HFF-Myc (cell line): ENCODE data around the gene OR6F1.

Experiments
- DNase-seq: peaks from one replicate; pipeline ENCODE4 v3.0.0-alpha.2; 2011; ENCODE audit warnings: low read depth; ENCODE audit errors: extremely low read depth
- H3K4me3 ChIP-seq: replicated peaks from 2 replicates; pipeline ENCODE4 v1.5.1; 2011; ENCODE audit warnings: low read depth, mild to moderate bottlenecking, control low read depth, low read length
- TF ChIP-seq, protein P1 (sequence below): IDR thresholded peaks from 2 replicates; pipeline ENCODE4 v1.5.1; 2012; ENCODE audit warnings: mild to moderate bottlenecking, low read depth, low read length, control low read depth; ENCODE audit errors: missing control alignments

Gene OR6F1

DNA sequence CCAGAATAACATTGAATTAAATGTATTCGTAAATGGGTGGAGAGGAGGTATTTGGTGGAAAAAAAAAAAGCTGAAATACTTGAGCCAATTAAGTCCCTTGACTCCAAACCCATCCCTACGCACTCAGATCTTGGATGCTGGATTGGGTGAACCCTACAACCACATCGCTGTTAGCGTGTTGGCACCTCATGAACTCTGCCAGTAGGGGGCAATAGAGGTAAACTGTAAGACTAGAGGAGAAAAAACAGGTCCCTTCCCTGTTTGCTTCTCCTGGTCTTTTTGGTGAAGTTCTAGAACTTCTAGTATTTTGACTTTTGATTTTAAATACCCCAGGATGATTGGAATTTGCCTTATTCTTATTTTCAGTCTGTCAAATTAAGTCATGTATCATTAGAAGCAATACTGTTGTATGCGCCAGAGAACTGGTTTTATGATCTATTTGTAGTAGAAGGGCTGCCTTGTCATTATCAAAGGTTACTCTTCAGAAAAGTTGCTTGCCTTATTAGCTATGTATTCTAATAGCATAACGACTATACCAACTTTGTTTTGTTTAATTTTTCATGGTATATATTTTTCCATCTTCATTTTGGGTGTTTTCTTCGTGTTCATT lies 35.1 kb downstream of the OR6F1 start:
- TF ChIP-seq, protein P1, sequence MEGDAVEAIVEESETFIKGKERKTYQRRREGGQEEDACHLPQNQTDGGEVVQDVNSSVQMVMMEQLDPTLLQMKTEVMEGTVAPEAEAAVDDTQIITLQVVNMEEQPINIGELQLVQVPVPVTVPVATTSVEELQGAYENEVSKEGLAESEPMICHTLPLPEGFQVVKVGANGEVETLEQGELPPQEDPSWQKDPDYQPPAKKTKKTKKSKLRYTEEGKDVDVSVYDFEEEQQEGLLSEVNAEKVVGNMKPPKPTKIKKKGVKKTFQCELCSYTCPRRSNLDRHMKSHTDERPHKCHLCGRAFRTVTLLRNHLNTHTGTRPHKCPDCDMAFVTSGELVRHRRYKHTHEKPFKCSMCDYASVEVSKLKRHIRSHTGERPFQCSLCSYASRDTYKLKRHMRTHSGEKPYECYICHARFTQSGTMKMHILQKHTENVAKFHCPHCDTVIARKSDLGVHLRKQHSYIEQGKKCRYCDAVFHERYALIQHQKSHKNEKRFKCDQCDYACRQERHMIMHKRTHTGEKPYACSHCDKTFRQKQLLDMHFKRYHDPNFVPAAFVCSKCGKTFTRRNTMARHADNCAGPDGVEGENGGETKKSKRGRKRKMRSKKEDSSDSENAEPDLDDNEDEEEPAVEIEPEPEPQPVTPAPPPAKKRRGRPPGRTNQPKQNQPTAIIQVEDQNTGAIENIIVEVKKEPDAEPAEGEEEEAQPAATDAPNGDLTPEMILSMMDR, result peak; percentile 61
- DNase-seq, result peak; percentile 4
- no peak overlapping the region for H3K4me3 ChIP-seq

DNA sequence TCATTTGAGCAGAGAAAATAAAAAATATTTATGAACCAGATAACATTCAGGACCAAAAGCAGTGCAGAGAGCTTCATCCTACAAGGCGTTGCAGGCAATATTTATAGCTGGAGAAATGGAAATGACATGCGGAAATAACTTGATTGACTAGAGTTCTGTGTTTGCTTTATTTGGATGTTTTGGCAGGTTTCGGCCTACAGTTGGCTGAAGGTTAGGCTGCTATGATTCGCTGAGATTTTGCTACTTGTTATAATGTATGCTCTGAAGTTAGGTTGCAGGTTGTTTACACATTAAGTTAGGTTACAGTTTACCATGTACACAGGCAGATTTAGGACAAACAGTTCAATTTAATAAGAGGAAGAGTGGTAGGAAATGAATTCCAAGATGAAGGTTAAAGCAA lies 36.3 kb downstream of the OR6F1 start:
- DNase-seq, result no peak
- TF ChIP-seq, protein P1, result no peak
- H3K4me3 ChIP-seq, result no peak overlapping the region

DNA sequence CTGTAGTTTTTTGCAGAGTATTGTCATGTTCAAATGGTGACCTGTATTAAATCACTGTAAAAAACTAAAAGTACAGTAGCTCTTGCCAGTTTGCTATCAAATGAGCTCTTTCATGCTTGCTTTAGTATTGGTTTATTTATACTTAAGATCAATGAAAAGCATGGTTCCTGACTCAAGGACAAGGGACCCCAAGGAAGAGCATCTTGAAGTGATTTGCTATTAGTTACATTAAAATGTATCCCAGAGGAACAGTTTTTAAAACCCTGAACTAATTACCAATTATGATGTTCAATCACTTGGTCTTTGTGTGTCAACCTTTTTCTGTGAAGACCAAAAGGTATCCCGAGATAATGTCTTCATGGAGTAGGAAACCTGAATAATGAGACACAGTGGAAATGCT lies 36.8 kb downstream of the OR6F1 start, which contains the start of gene OR13G1:
Gene OR13G1, minus strand, starts transcription at position 101 of the 400 bp plus-strand sequence. CDS start 6,698 bp downstream, outside the sequence.
- no peak for DNase-seq
- no peak within 1 kb of the TSS for H3K4me3 ChIP-seq
- TF ChIP-seq, protein P1, result no peak

DNA sequence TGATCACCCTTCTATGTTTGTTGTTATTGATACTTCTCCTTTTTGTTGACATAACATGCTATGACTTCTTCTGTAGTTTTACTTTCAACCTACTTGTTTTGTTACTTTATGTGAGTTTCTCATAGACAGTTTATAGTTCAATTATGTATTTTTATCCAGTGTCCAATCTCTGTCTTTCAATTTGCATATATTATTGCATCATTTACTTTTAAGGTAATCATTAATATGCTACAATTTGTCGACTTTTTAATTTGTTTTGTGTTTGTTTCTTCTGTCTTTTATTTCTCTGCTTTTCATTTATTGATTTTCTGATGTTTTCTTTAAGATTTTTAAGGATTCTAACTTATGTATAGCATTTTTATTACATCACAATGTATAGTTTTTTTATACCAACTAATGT lies 47.2 kb downstream of the OR6F1 start:
- no peak for DNase-seq
- TF ChIP-seq, protein P1, result no peak
- H3K4me3 ChIP-seq, result no peak overlapping the region
